ENCODE results near the gene PACRG. TPM values are rescaled to one million over a fixed set of nuclear protein-coding genes. Genes with fewer than 3 reads are reported as not detected.

Gene PACRG
- polyA plus RNA-seq, 3 donors = not detected

DNA sequence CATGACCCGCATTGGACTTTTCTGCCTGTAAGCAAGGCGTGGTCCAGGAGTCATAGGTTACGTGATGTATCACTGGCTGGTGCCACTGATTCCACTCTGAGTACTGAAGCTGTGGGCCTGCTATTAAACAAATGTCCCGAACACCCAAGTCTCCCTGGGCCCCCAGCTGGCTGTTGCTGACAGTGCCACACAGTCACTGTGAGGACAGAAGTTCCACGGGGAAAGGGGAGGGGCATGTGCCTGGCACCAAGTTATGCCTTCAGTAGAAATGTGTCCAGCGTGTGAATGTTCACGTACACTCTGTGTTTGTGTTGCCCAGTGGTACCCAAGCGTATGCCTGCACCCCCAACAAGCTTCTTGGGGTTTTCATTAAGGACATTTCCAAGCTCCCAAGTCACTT lies 515.3 kb downstream of the PACRG start:
- Histone ChIP-seq H3K27ac (ENCODE audit: low read depth in 1 of 2, low read length in 2 of 2) (no peak overlapping the region), H3K9ac (ENCODE audit: insufficient read depth, low read length, poor library complexity, severe bottlenecking) (no peak overlapping the region), H3K9me3 (replicated peaks in 1 of 2; ENCODE audit: control insufficient read depth in 1 of 2, insufficient read depth in 1 of 2, low read length in 2 of 2) (no peaks in the 10 kb centered on the region), H3K36me3 (replicated peaks in 1 of 2; ENCODE audit: control insufficient read depth in 1 of 2, insufficient read depth in 2 of 2, low read length in 2 of 2) (no peaks in the 10 kb centered on the region), H3K4me3 (replicated peaks in 1 of 3; ENCODE audit: low read depth in 2 of 3, low read length in 3 of 3) (no peak overlapping the region), H3K4me2 (replicated peaks; ENCODE audit: extremely low read depth, low read length, poor library complexity, severe bottlenecking) (no peak overlapping the region), H3K27me3 (ENCODE audit: control insufficient read depth in 2 of 2, insufficient read depth in 2 of 2, low read length in 2 of 2) (no peaks in the 10 kb centered on the region), H3K79me2 (ENCODE audit: insufficient read depth, low read length) (no peaks in the 10 kb centered on the region), H2AFZ (ENCODE audit: insufficient read depth, low read depth, low read length, poor library complexity, severe bottlenecking) (no peak overlapping the region), H4K20me1 (ENCODE audit: insufficient read depth, low read length) (no peaks in the 10 kb centered on the region), H3K4me1 (ENCODE audit: control insufficient read depth in 1 of 2, insufficient read depth in 2 of 2, low read length in 2 of 2) (no peaks in the 10 kb centered on the region)
- Mint-ChIP-seq H3K4me1 (no peaks in the 10 kb centered on the region), H3K4me3 (no peak overlapping the region), H3K36me3 (no peaks in the 10 kb centered on the region), H3K27ac (no peak overlapping the region), H3K9me3 (peaks cover 0 to 1% (median 0%) of the 10 kb centered on the region in 7 donors), H3K27me3 (ENCODE audit: low read depth in 3 of 3) (peaks cover 2 to 6% (median 2%) of the 10 kb centered on the region in 3 donors)
- TF ChIP-seq, protein P1, sequence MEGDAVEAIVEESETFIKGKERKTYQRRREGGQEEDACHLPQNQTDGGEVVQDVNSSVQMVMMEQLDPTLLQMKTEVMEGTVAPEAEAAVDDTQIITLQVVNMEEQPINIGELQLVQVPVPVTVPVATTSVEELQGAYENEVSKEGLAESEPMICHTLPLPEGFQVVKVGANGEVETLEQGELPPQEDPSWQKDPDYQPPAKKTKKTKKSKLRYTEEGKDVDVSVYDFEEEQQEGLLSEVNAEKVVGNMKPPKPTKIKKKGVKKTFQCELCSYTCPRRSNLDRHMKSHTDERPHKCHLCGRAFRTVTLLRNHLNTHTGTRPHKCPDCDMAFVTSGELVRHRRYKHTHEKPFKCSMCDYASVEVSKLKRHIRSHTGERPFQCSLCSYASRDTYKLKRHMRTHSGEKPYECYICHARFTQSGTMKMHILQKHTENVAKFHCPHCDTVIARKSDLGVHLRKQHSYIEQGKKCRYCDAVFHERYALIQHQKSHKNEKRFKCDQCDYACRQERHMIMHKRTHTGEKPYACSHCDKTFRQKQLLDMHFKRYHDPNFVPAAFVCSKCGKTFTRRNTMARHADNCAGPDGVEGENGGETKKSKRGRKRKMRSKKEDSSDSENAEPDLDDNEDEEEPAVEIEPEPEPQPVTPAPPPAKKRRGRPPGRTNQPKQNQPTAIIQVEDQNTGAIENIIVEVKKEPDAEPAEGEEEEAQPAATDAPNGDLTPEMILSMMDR (IDR thresholded peaks at IDR 0.05) = no peak
- intact Hi-C loops (cut with micrococcal nuclease) = no loop called here
- DNase-seq = no peak
- WGBS (ENCODE audit: insufficient coverage) = 92% methylated on average over 8 of the region's 8 CpGs

DNA sequence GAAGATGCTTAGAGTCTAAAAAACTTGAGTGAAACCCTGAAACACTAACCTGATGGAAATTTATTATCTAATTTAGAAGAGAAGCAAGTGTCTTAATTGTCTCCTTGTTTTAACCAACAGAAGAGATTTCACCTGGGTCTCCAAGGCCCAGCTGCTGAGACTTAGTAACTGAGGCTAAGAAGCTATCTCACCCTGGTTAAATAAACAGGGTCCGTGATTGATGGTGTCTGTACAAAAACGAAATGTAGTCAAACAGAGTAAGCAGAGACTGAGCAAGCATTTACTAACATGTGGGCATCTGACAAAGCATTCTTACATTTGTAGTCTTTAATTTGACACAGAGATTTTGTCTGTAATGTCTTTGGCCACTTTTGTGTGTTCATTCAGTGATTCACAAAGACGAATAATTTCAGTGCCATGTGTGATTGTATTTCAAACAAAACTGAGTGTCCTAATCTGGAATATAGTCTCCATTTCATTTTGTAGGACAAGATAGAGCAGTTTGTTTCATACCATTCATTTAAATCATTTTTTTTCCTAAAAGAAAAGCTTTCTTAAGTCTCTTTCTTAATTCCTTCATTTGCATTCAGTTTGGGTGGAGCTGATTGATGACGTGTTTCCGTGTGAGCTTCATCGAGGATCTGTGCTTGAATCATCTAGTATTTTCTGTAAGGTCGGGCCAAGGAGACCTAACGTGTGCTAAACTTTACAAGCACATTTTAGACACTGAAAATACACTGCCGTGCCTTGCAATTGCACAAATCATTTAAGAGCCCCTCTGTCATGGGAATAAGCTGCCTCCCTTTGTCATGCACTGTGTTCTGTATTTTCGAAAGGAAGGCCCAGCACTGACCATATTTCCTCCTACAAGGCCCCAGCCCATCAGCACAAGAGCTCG lies 516.2 kb downstream of the PACRG start:
- no peak for DNase-seq
- 89% methylated on average over 6 of the region's 11 CpGs for WGBS (ENCODE audit: insufficient coverage)
- Histone ChIP-seq H3K36me3 (replicated peaks in 1 of 2; ENCODE audit: control insufficient read depth in 1 of 2, insufficient read depth in 2 of 2, low read length in 2 of 2) (no peaks in the 10 kb centered on the region), H3K4me3 (replicated peaks in 1 of 3; ENCODE audit: low read depth in 2 of 3, low read length in 3 of 3) (no peak overlapping the region), H3K9me3 (replicated peaks in 1 of 2; ENCODE audit: control insufficient read depth in 1 of 2, insufficient read depth in 1 of 2, low read length in 2 of 2) (no peaks in the 10 kb centered on the region), H3K9ac (ENCODE audit: insufficient read depth, low read length, poor library complexity, severe bottlenecking) (no peak overlapping the region), H3K27me3 (ENCODE audit: control insufficient read depth in 2 of 2, insufficient read depth in 2 of 2, low read length in 2 of 2) (no peaks in the 10 kb centered on the region), H3K4me1 (ENCODE audit: control insufficient read depth in 1 of 2, insufficient read depth in 2 of 2, low read length in 2 of 2) (no peaks in the 10 kb centered on the region), H3K79me2 (ENCODE audit: insufficient read depth, low read length) (no peaks in the 10 kb centered on the region), H3K27ac (ENCODE audit: low read depth in 1 of 2, low read length in 2 of 2) (no peak overlapping the region), H3K4me2 (replicated peaks; ENCODE audit: extremely low read depth, low read length, poor library complexity, severe bottlenecking) (no peak overlapping the region), H2AFZ (ENCODE audit: insufficient read depth, low read depth, low read length, poor library complexity, severe bottlenecking) (no peak overlapping the region), H4K20me1 (ENCODE audit: insufficient read depth, low read length) (no peaks in the 10 kb centered on the region)
- no peak overlapping the region for H3K4me3 Mint-ChIP-seq
- peaks cover 0 to 1% (median 0%) of the 10 kb centered on the region in 7 donors for H3K9me3 Mint-ChIP-seq
- H3K4me1 Mint-ChIP-seq = no peaks in the 10 kb centered on the region
- H3K27me3 Mint-ChIP-seq (ENCODE audit: low read depth in 3 of 3) = peaks cover 2 to 6% (median 4%) of the 10 kb centered on the region in 3 donors
- TF ChIP-seq, protein P1 (IDR thresholded peaks at IDR 0.05) = no peak
- peak overlapping the region in 1 of 7 donors; percentile 68 for H3K27ac Mint-ChIP-seq
- intact Hi-C loops (cut with micrococcal nuclease) = no loop called here
- H3K36me3 Mint-ChIP-seq = no peaks in the 10 kb centered on the region
